NCI-H446 (cell line): Measurements from ENCODE around the gene TEAD2.

Experiments
- DNase-seq, 2 experiments: peaks; one replicate each; lab custom pipeline; 2025; lab: John Stamatoyannopoulos, UW

Gene TEAD2

DNA sequence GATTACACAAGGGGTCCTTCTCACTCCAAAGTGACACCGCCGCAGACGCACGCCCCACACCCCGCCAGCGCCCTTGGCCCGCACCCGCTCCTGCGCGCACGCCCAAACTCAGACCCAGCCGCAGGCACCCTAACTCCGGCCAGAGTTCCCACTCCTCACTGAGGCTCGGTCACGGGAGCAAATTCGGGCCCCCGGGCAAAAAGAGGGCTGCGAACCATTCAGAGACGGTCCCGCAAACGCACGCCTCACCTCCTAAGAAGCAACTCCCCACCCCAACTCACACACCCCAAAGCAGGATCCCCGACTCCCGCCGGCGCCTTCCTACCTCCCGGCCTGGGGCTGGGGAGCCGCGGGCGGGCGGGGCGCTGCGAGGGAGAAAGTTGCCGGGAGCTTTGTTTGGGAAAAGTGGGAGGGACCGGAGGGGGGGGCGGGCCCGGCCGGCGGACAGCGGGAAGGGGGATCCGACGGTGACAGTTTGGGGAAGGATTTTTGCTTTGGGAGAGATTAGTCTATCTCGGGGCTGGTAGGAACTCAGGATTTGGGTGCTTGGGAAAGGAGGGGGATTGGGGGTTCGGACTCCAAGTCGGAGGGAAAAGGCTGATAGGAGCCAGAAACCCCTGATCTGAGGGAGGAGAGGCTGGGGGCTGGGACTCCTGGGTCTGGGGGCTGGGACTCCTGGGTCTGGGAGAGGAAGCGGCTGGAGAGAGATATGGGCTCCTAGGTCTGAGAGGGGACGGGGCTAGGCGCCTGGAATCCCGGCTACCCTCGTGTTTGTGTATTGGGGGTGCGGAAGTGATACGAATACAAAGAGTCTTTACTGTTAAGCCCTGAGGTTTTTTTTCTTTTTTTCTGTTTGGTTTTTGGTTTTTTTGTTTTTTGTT lies at the start of gene TEAD2:
TSS of gene TEAD2 (minus strand) at position 369 of the 881 bp plus-strand sequence. CDS start 2,341 bp downstream, outside the sequence.
- DNase-seq = peak; percentile 21 to 72

DNA sequence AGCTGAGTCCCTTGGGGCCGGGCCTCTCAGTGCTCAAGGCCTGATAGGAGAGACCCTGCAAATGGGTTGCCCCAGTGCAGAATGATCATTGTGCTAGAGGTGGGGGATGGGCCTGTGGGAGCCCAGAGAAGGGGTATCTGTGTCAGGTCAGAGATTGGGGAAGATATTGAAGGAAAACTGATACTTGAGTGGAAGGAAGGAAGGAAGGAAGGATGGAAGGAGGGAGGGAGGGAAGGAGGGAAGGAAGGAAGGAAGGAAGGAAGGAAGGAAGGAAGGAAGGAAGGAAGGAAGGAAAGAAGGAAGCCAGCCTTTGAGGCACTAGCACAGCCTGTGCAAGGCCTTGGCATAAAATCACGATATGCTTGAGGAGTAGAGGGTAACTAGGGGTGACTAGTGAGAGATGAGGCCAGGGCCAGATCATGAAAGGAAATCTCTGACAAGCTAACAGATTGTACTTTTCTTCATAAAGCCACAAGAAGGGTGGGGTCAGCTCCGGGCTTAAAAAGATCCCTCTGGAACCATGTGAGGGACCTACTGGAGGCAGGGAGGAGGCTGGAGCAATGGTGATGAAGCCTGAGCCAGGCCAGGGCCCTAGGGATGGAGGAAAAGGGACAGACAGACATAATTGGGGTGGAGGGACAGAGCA lies 49.6 kb upstream of the TEAD2 start:
- no peak for DNase-seq

DNA sequence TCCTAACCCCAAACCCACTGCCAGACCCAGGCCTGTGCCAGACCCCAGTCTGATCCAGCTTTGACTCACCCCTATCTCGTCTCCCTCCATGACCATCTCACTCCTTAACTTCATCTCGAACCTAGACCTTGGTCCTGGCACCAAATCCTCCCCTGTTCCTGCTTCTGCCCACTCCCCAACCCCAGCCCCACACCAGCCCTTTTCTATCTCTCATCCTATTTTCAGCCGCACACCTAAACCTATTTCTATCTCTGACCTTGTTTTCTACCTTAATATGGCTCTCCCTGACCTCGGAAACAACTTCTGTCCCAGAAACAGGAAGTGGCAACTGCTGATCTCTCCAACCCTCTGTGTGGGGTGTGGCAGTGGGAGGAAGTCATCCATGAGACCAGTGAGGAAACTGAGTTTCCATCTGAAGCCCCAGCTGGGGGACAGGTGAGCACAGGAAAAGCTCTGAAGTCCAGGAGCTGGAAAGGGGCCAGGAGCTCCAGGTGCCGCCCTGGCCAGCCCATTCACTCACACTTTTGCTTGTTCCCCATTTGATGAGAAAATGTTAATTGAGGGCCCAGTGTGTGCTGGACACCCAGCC lies 47.3 kb upstream of the TEAD2 start:
- no peak for DNase-seq

GRCh38 chr19:49408816-49409440 lies 46.7 kb upstream of the TEAD2 start:
- DNase-seq = no peak

GRCh38 chr19:49407482-49408015 lies 45.3 kb upstream of the TEAD2 start:
- DNase-seq = no peak

GRCh38 chr19:49407079-49407478 lies 44.9 kb upstream of the TEAD2 start:
- no peak for DNase-seq

- DNase-seq = peak in 1 of 2 experiments; percentile 39
These were observed 41.4 kb upstream of the TEAD2 start for GRCh38 chr19:49403404-49404187.

DNA sequence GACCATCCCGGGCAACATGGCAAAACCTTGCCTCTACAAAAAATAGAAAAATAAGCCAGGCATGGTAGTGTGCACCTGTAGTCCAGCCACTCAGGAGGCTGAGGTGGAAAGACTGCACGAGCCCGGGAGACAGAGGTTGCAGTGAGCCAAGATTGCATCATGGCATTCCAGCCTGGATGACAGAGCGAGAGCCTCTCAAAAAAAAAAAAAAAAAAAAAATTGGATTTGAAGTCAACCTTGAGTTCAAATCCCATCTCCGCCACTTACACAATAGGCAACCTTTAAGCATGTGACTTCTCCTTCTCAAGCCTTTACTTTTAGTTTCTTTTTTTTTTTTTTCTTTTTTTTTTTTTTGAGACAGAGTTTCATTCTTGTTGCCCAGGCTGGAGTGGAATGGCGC lies 37.8 kb upstream of the TEAD2 start:
- DNase-seq = no peak

DNA sequence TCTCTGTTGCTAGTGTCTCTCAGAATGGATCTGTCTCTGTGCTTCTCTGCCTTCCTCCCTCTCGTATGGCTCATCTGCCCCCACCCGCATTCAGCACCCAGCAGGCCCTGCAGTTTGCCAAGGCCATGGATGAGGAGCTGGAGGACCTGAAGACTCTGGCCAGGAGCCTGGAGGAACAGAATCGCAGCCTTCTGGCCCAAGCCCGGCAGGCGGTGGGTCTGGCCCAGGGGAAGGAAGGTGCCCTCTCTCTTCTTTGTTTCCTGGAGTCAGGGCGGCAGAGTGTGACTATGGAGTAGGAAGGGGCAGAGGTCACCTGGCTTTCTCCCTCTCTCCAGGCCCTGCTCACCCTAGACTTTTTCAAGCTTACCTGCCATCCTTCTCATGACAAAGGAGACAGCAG lies 36.7 kb upstream of the TEAD2 start:
- DNase-seq = no peak

DNA sequence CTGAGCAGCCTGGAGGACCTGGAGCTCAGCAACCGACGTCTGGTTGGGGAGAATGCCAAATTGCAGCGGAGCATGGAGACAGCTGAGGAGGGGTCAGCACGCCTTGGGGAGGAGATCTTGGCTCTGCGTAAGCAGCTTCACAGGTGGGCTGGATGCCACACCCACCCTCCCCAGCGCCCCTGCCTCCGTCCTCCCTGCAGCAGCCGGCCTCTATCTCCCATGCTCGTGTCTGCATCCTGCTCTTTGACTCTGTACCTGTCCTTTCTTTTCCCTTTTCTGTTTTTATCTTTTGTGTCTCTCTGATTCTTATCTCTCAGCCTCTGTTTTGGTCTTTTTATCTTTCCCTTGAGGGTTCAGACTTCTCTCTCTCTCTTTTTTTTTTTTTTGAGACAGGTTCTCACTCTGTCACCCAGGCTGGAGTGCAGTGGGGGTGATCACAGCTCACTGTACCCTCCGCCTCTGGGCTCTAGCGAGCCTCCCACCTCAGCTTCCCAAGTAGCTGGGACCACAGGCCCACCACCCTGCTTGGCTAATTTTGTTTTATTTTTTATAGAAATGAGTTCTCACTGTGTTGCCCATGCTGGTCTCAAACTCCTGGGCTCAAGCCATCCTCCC lies 35.9 kb upstream of the TEAD2 start:
- no peak for DNase-seq

- DNase-seq = no peak
These were observed 34.7 kb upstream of the TEAD2 start for GRCh38 chr19:49396738-49397505.

DNA sequence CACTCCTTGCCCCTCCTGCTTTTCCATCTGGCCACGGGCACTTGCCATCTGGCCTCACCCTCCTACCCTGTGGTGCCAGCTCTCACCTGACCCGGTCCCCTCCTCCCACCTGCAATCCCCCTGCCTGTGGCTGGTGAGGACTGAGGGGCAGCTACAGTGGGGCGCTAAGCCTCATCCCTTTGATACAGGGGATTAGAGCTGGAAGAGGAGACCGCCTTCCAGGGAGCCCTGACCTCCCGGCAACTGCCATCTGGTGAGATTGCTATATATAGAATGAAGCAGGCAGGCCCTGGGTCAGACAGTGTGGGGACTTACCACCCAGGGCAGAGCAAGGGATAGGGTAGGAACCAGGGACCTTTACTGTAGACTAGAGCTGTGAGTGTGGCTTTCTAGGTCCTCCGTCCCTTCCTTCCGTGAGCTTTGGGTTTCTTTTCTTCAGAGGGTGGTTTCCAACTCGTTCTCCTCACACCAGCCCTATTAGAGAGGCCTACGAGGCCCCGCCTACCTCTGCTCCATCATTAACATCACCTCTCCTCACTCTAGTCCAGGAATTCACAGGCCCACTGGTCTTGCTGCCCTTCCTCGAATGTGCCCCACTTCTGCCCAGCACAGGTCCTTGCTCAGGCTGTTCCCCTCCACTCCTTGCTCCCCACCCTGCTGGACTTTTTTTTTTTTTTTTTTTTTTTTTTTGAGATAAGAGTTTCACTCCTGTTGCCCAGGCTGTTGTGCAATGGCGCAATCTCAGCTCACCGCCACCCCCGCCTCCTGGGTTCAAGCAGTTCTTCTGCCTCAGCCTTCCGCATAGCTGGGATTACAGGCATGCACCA lies 33.6 kb upstream of the TEAD2 start:
- no peak for DNase-seq

DNA sequence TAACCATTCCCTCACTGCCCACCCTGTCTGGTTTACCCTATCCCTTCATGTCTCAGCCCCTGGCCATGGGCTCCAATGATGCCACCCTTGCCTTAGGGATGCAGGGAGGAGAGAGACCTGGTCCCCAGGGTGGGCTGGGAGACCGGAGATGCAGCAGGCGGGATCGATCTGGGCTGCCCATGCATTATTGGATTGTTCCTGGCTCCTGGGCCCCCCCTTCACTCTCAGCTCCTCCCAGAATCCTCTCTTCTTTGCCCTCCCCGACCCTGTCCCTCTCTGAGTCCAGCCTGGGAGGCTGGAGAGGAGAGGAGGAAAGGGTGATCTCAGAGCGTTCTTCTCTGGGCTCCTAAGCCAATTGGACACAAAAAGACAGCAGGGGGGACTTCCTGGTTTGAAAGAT lies 31.7 kb upstream of the TEAD2 start:
- no peak for DNase-seq

DNA sequence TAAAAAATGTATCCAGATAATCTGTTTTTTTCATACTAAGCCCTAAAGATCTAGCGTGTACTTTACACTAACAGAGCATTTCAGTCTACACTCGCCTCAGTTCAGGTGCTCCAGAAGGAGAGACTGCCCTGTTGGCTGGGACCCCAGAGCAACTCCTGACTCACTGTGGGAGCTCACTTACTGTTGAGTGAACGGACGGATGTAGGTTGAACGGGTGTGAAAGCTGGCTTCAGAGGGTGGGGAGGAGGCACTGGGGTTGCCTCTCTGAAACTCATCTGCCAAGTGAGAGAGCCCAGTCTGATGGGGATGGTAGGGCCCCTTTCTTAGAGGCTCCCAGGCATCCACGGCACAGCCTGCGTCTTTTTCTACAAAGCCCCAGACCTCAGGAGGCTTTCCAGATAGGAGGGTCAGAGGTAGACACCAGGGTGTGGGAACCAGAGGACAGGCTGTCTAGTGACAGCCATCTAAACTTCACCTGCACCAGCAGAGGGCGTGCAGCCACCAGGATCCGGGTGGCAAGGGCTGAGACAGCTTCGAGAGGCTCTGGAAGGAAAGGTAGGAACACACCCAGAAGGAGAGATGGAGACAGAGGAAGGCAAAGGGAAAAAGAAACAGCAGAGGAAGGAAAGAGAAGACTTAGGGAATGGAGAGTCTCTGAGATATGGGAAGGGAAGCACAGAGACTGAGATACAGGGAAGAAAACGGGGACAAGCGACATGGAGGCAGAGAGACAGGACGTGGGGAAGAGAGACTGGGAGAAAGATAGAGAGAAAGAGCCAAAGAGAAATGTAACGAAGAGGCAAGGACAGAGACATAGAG lies 29.6 kb upstream of the TEAD2 start:
- DNase-seq = peak; percentile 61 to 87

GRCh38 chr19:49390929-49391359 lies 28.7 kb upstream of the TEAD2 start:
- no peak for DNase-seq

DNA sequence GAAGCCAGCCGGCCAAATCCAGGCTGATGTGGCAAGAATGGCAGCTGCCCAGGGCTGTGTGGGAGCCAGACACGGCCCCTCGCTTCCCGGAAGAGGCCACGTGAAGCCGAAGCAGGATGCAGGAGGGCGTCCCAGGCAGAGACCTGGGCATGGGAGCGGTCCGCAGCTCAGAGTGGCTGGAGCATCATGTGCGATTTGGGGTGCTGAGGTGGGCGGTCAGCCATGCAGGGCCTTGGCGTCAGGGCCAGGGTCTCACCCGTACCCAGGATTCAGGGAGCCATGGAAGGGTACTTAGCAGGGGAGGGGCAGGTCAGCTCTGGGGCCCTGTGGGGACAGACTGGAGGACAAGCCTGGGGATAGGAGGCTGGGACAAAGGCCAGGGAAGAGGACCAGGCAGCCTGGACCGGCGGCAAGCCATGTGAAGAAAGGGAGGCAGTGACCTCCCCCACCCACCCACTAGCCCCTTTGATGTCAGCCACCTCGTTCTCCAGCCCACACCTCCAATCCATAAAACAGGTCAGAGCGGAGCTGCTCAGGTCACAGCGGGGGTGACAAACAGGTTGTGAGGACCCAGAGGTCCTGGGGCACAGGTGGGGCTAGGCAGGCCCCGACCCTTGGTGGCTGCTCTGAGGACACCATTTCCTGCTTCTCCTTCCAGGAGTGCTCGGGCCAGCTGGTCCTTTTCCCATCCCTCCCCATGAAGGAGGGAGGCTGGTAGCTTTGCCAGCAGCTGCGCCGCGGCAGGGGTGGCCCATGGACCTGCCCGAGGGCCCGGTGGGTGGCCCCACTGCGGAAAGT lies 28.1 kb upstream of the TEAD2 start:
- DNase-seq = no peak

GRCh38 chr19:49389406-49389805 lies 27.2 kb upstream of the TEAD2 start:
- no peak for DNase-seq
